Activated CD4-positive, alpha-beta T cell treated with anti-CD3 and anti-CD28 coated beads, Interleukin-2, amount 50 U/mL, for 16 hours (primary cell): Measurements from ENCODE around the gene GUCY1A2.

ENCODE experiments used
- DNase-seq: peaks from one replicate; pipeline ENCODE4 v3.0.0-alpha.2; 2020

GUCY1A2 gene

GRCh38 chr11:106998116-106998915 is 20.0 kb downstream of the GUCY1A2 start:
- DNase-seq, result no peak

GRCh38 chr11:106997227-106997626 is 21.0 kb downstream of the GUCY1A2 start:
- DNase-seq, result no peak

GRCh38 chr11:106996691-106997090 is 21.6 kb downstream of the GUCY1A2 start:
- DNase-seq, result no peak

- no peak for DNase-seq
Measured at GRCh38 chr11:106990331-106990730, 27.9 kb downstream of the GUCY1A2 start.

- DNase-seq, result no peak
Measured at GRCh38 chr11:106989078-106989455, 29.2 kb downstream of the GUCY1A2 start.

GRCh38 chr11:106988151-106989077 is 29.9 kb downstream of the GUCY1A2 start:
- DNase-seq, result no peak

- DNase-seq, result no peak
Measured at GRCh38 chr11:106986673-106987072, 31.6 kb downstream of the GUCY1A2 start.

GRCh38 chr11:106986261-106986660 is 32.0 kb downstream of the GUCY1A2 start:
- DNase-seq, result no peak

- DNase-seq, result no peak
Measured at GRCh38 chr11:106983991-106984390, 34.3 kb downstream of the GUCY1A2 start.

GRCh38 chr11:106983261-106983660 is 35.0 kb downstream of the GUCY1A2 start:
- DNase-seq, result no peak

GRCh38 chr11:106974831-106975230 is 43.4 kb downstream of the GUCY1A2 start:
- no peak for DNase-seq

GRCh38 chr11:106971864-106972263 is 46.4 kb downstream of the GUCY1A2 start:
- DNase-seq, result no peak

GRCh38 chr11:106969644-106970355 is 48.5 kb downstream of the GUCY1A2 start:
- DNase-seq, result no peak

- DNase-seq, result no peak
Measured at GRCh38 chr11:106962995-106963394, 55.3 kb downstream of the GUCY1A2 start.

- DNase-seq, result no peak
Measured at GRCh38 chr11:106961518-106961917, 56.8 kb downstream of the GUCY1A2 start.

- no peak for DNase-seq
Measured at GRCh38 chr11:106961048-106961447, 57.2 kb downstream of the GUCY1A2 start.

GRCh38 chr11:106959800-106960199 is 58.5 kb downstream of the GUCY1A2 start:
- no peak for DNase-seq

- DNase-seq, result no peak
Measured at GRCh38 chr11:106959386-106959785, 58.9 kb downstream of the GUCY1A2 start.

GRCh38 chr11:106958517-106959248 is 59.6 kb downstream of the GUCY1A2 start:
- no peak for DNase-seq

- DNase-seq, result no peak
Measured at GRCh38 chr11:106957030-106957482, 61.2 kb downstream of the GUCY1A2 start.

GRCh38 chr11:106950067-106950491 is 68.2 kb downstream of the GUCY1A2 start:
- no peak for DNase-seq

- no peak for DNase-seq
Measured at GRCh38 chr11:106943089-106943488, 75.2 kb downstream of the GUCY1A2 start.
